GM23338 (cell line): ENCODE measurements around the gene IL21R. TPM values are rescaled to one million over a fixed set of nuclear protein-coding genes. Genes with fewer than 3 reads are reported as not detected.

Experiments used
- ATAC-seq: fragments of 200-7000 bp; cut with Tn5 transposase; 3 replicates; pipeline ENCODE4 v1.9.1; 2020
- DNase-seq: peaks from one replicate; pipeline ENCODE4 v3.0.0-alpha.2; 2015; ENCODE audit warnings: low spot score
- H2AFZ ChIP-seq: fragments of 200-600 bp; sonication (generic); 2 replicates; pipeline ENCODE4 v1.8.0; 2016; ENCODE audit warnings: antibody characterized with exemption, mild to moderate bottlenecking, moderate library complexity
- H3F3A ChIP-seq: fragments of 200-600 bp; sonication (generic); replicated peaks from 2 replicates; pipeline ENCODE4 v1.8.0; 2017; ENCODE audit warnings: antibody characterized with exemption, mixed run types, low read depth
- H3K27ac ChIP-seq: fragments of 200-600 bp; sonication (generic); 2 replicates; pipeline ENCODE4 v1.6.1; 2016; ENCODE audit warnings: low read depth
- H3K27me3 ChIP-seq: fragments of 200-600 bp; sonication (generic); 2 replicates; pipeline ENCODE4 v1.8.0; 2016; ENCODE audit warnings: mild to moderate bottlenecking, mixed run types, moderate library complexity; ENCODE audit not compliant: insufficient read depth
- H3K36me3 ChIP-seq: fragments of 200-600 bp; sonication (generic); 2 replicates; pipeline ENCODE4 v1.8.0; 2016; ENCODE audit warnings: mild to moderate bottlenecking; ENCODE audit not compliant: insufficient read depth
- H3K4me1 ChIP-seq: fragments of 200-600 bp; sonication (generic); 2 replicates; pipeline ENCODE4 v1.8.0; 2016; ENCODE audit warnings: mild to moderate bottlenecking, moderate library complexity; ENCODE audit not compliant: insufficient read depth
- H3K4me2 ChIP-seq: fragments of 200-600 bp; sonication (generic); 2 replicates; pipeline ENCODE4 v1.7.1; 2017; ENCODE audit warnings: mixed run types
- H3K4me3 ChIP-seq: fragments of 200-600 bp; sonication (generic); 2 replicates; pipeline ENCODE4 v1.6.1; 2016; ENCODE audit warnings: mixed run types
- H3K79me2 ChIP-seq: fragments of 200-600 bp; sonication (generic); replicated peaks from 2 replicates; pipeline ENCODE4 v1.8.0; 2017; ENCODE audit warnings: mild to moderate bottlenecking; ENCODE audit not compliant: insufficient read depth
- H3K9me2 ChIP-seq: fragments of 200-600 bp; sonication (generic); 2 replicates; pipeline ENCODE4 v1.8.0; 2017; ENCODE audit not compliant: insufficient read depth
- H4K20me1 ChIP-seq: fragments of 200-600 bp; sonication (generic); replicated peaks from 2 replicates; pipeline ENCODE4 v1.8.0; 2017; ENCODE audit warnings: mild to moderate bottlenecking; ENCODE audit not compliant: insufficient read depth
- H3K27ac Mint-ChIP-seq: 2 replicates; pipeline ENCODE4 v1.8.0; 2020; ENCODE audit warnings: inconsistent platforms, mild to moderate bottlenecking, moderate library complexity, mixed read lengths
- H3K27me3 Mint-ChIP-seq: 3 replicates; pipeline ENCODE4 v1.8.0; 2022; ENCODE audit warnings: low read depth, mild to moderate bottlenecking, moderate library complexity, mixed read lengths, inconsistent platforms; ENCODE audit not compliant: insufficient read depth, poor library complexity
- H3K36me3 Mint-ChIP-seq: 3 replicates; pipeline ENCODE4 v1.8.0; 2021; ENCODE audit warnings: low read depth, mild to moderate bottlenecking, inconsistent platforms, moderate library complexity, mixed read lengths
- H3K4me1 Mint-ChIP-seq: 3 replicates; pipeline ENCODE4 v1.8.0; 2020; ENCODE audit warnings: mild to moderate bottlenecking, inconsistent platforms, mixed read lengths
- H3K4me3 Mint-ChIP-seq: 3 replicates; pipeline ENCODE4 v1.8.0; 2021; ENCODE audit warnings: moderate library complexity, mild to moderate bottlenecking, inconsistent platforms, mixed read lengths
- H3K9me3 Mint-ChIP-seq: 3 replicates; pipeline ENCODE4 v1.8.0; 2020; ENCODE audit warnings: moderate library complexity, mild to moderate bottlenecking, inconsistent platforms, mixed read lengths
- CREB1 ChIP-seq: fragments of 250-450 bp; sonication (Bioruptor Pico); IDR thresholded peaks from 2 replicates; pipeline ENCODE4 v1.5.0; 2020; ENCODE audit warnings: low read depth, mild to moderate bottlenecking, moderate library complexity
- EZH2 ChIP-seq: fragments of 200-600 bp; sonication (generic); IDR thresholded peaks from one replicate; pipeline ENCODE4 v1.8.0; 2017; ENCODE audit warnings: antibody characterized with exemption, mild to moderate bottlenecking, low read depth; ENCODE audit not compliant: unreplicated experiment
- EZH2phosphoT487 ChIP-seq: fragments of 200-600 bp; sonication (generic); IDR thresholded peaks from one replicate; pipeline ENCODE4 v1.8.1; 2018; ENCODE audit warnings: antibody characterized with exemption; ENCODE audit not compliant: unreplicated experiment
- JUNB ChIP-seq: IDR thresholded peaks from one replicate; pipeline ENCODE4 v1.6.1; 2016; ENCODE audit warnings: antibody characterized with exemption; ENCODE audit not compliant: unreplicated experiment
- NANOG ChIP-seq: IDR thresholded peaks from 2 replicates; pipeline ENCODE4 v1.6.1; 2016; ENCODE audit warnings: antibody characterized with exemption, borderline replicate concordance
- POLR2AphosphoS5 ChIP-seq: IDR thresholded peaks from 2 replicates; pipeline ENCODE4 v1.6.1; 2016; ENCODE audit warnings: antibody characterized with exemption, low read depth
- ZNF114 ChIP-seq: fragments of 250-450 bp; sonication (Bioruptor Pico); IDR thresholded peaks from 2 replicates; pipeline ENCODE4 v1.5.0; 2020; ENCODE audit warnings: mild to moderate bottlenecking, moderate library complexity
- ZNF331 ChIP-seq: fragments of 250-450 bp; sonication (Bioruptor Pico); IDR thresholded peaks from 2 replicates; pipeline ENCODE4 v1.5.0; 2020; ENCODE audit warnings: low read depth, mild to moderate bottlenecking, moderate library complexity
- polyA plus RNA-seq: library from polyadenylated mRNA; unstranded; fragments of >200 nt; fragmentation: Nextera tagmentation; extraction: Ambion mirVana; gene quantifications from 2 replicates; pipeline ENCODE4 v1.2.1, GENCODE V29; 2016
- total RNA-seq: library from RNA; depleted of rRNA; stranded (reverse); fragments of >200 nt; shearing (Covaris generic); gene quantifications from 2 replicates; pipeline ENCODE4 v1.2.3, GENCODE V29; 2014
- TF ChIP-seq, protein P1 (sequence below), 2 experiments: fragments of 200-600 bp in 1 of 2; sonication (generic) in 1 of 2; conservative IDR thresholded peaks; 2 replicates each; pipeline versions ENCODE4 v1.5.1 to v1.6.1; 2016 to 2017; ENCODE audit warnings: antibody characterized with exemption in 2 of 2, low read depth in 2 of 2, mild to moderate bottlenecking in 2 of 2, moderate library complexity in 1 of 2
- TF ChIP-seq, protein P2 (sequence below): fragments of 250-450 bp; sonication (Bioruptor Pico); IDR thresholded peaks from 2 replicates; pipeline ENCODE4 v1.5.0; 2020; ENCODE audit warnings: mild to moderate bottlenecking, moderate library complexity

IL21R gene
- total and polyA plus RNA-seq, 2 experiments from 2014 or later, result 0.42 to 2.6 TPM

DNA sequence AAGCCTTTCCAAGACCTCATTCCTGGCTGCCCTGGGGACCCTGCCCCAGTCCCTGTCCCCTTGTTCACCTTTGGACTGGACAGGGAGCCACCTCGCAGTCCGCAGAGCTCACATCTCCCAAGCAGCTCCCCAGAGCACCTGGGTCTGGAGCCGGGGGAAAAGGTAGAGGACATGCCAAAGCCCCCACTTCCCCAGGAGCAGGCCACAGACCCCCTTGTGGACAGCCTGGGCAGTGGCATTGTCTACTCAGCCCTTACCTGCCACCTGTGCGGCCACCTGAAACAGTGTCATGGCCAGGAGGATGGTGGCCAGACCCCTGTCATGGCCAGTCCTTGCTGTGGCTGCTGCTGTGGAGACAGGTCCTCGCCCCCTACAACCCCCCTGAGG is 38.7 kb upstream of the IL21R start:
- Histone ChIP-seq H3K27me3 (no peaks in the 10 kb centered on the region), H3K4me2 (no peak overlapping the region), H3K79me2 (no peaks in the 10 kb centered on the region), H3K4me1 (no peaks in the 10 kb centered on the region), H2AFZ (no peak overlapping the region), H3K27ac (no peak overlapping the region), H3K9me2 (no peaks in the 10 kb centered on the region), H3F3A (no peaks in the 10 kb centered on the region), H3K36me3 (no peaks in the 10 kb centered on the region), H3K4me3 (no peak overlapping the region), H4K20me1 (no peaks in the 10 kb centered on the region)
- TF ChIP-seq NANOG, result no peak
- no peak for TF ChIP-seq JUNB
- no peak for TF ChIP-seq EZH2
- no peak for TF ChIP-seq POLR2AphosphoS5
- no peak for TF ChIP-seq ZNF114
- no peak for TF ChIP-seq CREB1
- TF ChIP-seq, protein P1, sequence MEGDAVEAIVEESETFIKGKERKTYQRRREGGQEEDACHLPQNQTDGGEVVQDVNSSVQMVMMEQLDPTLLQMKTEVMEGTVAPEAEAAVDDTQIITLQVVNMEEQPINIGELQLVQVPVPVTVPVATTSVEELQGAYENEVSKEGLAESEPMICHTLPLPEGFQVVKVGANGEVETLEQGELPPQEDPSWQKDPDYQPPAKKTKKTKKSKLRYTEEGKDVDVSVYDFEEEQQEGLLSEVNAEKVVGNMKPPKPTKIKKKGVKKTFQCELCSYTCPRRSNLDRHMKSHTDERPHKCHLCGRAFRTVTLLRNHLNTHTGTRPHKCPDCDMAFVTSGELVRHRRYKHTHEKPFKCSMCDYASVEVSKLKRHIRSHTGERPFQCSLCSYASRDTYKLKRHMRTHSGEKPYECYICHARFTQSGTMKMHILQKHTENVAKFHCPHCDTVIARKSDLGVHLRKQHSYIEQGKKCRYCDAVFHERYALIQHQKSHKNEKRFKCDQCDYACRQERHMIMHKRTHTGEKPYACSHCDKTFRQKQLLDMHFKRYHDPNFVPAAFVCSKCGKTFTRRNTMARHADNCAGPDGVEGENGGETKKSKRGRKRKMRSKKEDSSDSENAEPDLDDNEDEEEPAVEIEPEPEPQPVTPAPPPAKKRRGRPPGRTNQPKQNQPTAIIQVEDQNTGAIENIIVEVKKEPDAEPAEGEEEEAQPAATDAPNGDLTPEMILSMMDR (conservative IDR thresholded peaks at IDR 0.05; ENCODE audit: low read depth in 2 of 2), result peak; percentile 11 to 29; a peak in 1 of 4 replicates
- Mint-ChIP-seq H3K9me3 (no peaks in the 10 kb centered on the region; the same call in 2 of the 3 replicates), H3K4me1 (peaks cover 4% of the 10 kb centered on the region; the same call in 2 of the 3 replicates), H3K27me3 (no peaks in the 10 kb centered on the region), H3K4me3 (no peak overlapping the region), H3K27ac (no peak overlapping the region), H3K36me3 (peaks cover 28% of the 10 kb centered on the region)
- DNase-seq, result no peak
- no peak for ATAC-seq

DNA sequence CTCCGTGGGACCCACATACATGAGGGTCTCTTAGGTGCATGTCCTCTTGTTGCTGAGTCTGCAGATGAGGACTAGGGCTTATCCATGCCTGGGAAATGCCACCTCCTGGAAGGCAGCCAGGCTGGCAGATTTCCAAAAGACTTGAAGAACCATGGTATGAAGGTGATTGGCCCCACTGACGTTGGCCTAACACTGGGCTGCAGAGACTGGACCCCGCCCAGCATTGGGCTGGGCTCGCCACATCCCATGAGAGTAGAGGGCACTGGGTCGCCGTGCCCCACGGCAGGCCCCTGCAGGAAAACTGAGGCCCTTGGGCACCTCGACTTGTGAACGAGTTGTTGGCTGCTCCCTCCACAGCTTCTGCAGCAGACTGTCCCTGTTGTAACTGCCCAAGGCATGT is 38.2 kb upstream of the IL21R start:
- no peaks in the 10 kb centered on the region for H4K20me1 ChIP-seq
- no peaks in the 10 kb centered on the region for H3K4me1 ChIP-seq
- no peaks in the 10 kb centered on the region for H3F3A ChIP-seq
- no peak for DNase-seq
- no peaks in the 10 kb centered on the region for H3K27me3 ChIP-seq
- Mint-ChIP-seq H3K9me3 (no peaks in the 10 kb centered on the region; the same call in 2 of the 3 replicates), H3K4me1 (peaks cover 7% of the 10 kb centered on the region; the same call in 2 of the 3 replicates), H3K27ac (0 out of 2 replicates have a peak overlapping the region, but pooled peaks have one; percentile 44), H3K27me3 (no peaks in the 10 kb centered on the region), H3K36me3 (peaks cover 25% of the 10 kb centered on the region), H3K4me3 (no peak overlapping the region)
- H3K27ac ChIP-seq, result no peak overlapping the region
- no peak overlapping the region for H3K4me2 ChIP-seq
- no peaks in the 10 kb centered on the region for H3K79me2 ChIP-seq
- H2AFZ ChIP-seq, result no peak overlapping the region
- no peak for ATAC-seq
- no peaks in the 10 kb centered on the region for H3K9me2 ChIP-seq
- H3K4me3 ChIP-seq, result no peak overlapping the region
- H3K36me3 ChIP-seq, result no peaks in the 10 kb centered on the region
- TF ChIP-seq, protein P2, sequence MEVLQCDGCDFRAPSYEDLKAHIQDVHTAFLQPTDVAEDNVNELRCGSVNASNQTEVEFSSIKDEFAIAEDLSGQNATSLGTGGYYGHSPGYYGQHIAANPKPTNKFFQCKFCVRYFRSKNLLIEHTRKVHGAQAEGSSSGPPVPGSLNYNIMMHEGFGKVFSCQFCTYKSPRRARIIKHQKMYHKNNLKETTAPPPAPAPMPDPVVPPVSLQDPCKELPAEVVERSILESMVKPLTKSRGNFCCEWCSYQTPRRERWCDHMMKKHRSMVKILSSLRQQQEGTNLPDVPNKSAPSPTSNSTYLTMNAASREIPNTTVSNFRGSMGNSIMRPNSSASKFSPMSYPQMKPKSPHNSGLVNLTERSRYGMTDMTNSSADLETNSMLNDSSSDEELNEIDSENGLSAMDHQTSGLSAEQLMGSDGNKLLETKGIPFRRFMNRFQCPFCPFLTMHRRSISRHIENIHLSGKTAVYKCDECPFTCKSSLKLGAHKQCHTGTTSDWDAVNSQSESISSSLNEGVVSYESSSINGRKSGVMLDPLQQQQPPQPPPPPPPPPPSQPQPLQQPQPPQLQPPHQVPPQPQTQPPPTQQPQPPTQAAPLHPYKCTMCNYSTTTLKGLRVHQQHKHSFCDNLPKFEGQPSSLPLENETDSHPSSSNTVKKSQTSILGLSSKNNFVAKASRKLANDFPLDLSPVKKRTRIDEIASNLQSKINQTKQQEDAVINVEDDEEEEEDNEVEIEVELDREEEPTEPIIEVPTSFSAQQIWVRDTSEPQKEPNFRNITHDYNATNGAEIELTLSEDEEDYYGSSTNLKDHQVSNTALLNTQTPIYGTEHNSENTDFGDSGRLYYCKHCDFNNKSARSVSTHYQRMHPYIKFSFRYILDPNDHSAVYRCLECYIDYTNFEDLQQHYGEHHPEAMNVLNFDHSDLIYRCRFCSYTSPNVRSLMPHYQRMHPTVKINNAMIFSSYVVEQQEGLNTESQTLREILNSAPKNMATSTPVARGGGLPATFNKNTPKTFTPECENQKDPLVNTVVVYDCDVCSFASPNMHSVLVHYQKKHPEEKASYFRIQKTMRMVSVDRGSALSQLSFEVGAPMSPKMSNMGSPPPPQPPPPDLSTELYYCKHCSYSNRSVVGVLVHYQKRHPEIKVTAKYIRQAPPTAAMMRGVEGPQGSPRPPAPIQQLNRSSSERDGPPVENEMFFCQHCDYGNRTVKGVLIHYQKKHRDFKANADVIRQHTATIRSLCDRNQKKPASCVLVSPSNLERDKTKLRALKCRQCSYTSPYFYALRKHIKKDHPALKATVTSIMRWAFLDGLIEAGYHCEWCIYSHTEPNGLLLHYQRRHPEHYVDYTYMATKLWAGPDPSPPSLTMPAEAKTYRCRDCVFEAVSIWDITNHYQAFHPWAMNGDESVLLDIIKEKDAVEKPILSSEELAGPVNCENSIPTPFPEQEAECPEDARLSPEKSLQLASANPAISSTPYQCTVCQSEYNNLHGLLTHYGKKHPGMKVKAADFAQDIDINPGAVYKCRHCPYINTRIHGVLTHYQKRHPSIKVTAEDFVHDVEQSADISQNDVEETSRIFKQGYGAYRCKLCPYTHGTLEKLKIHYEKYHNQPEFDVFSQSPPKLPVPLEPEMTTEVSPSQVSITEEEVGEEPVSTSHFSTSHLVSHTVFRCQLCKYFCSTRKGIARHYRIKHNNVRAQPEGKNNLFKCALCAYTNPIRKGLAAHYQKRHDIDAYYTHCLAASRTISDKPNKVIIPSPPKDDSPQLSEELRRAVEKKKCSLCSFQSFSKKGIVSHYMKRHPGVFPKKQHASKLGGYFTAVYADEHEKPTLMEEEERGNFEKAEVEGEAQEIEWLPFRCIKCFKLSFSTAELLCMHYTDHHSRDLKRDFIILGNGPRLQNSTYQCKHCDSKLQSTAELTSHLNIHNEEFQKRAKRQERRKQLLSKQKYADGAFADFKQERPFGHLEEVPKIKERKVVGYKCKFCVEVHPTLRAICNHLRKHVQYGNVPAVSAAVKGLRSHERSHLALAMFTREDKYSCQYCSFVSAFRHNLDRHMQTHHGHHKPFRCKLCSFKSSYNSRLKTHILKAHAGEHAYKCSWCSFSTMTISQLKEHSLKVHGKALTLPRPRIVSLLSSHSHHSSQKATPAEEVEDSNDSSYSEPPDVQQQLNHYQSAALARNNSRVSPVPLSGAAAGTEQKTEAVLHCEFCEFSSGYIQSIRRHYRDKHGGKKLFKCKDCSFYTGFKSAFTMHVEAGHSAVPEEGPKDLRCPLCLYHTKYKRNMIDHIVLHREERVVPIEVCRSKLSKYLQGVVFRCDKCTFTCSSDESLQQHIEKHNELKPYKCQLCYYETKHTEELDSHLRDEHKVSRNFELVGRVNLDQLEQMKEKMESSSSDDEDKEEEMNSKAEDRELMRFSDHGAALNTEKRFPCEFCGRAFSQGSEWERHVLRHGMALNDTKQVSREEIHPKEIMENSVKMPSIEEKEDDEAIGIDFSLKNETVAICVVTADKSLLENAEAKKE (CRISPR knock-in tag), result no peak
- no peak for TF ChIP-seq ZNF331 (CRISPR knock-in tag)
- no peak for TF ChIP-seq EZH2phosphoT487
- TF ChIP-seq, protein P1 (conservative IDR thresholded peaks at IDR 0.05; ENCODE audit: low read depth in 2 of 2), result no peak
